Osteoblast (primary cell): ENCODE data around the gene ATP11C. TPM values are rescaled to one million over a fixed set of nuclear protein-coding genes. Genes with fewer than 3 reads are reported as not detected.

Source experiments
- DNase-seq: peaks from one replicate; pipeline ENCODE4 v3.0.0; 2011; ENCODE audit warnings: low spot score, mixed read lengths; ENCODE audit not compliant: insufficient read length; ENCODE audit errors: missing footprints
- H2AFZ ChIP-seq: 2 replicates; pipeline ENCODE4 v1.6.0; 2011; ENCODE audit warnings: mild to moderate bottlenecking, low read length
- H3K27ac ChIP-seq: 2 replicates; pipeline ENCODE4 v1.5.1; 2011; ENCODE audit warnings: mild to moderate bottlenecking, low read depth, low read length, moderate library complexity
- H3K27me3 ChIP-seq: 2 replicates; pipeline ENCODE4 v1.6.0; 2012; ENCODE audit warnings: mild to moderate bottlenecking, control low read depth, inconsistent platforms, low read length, moderate library complexity; ENCODE audit not compliant: insufficient read depth
- H3K36me3 ChIP-seq: 2 replicates; pipeline ENCODE4 v1.5.1; 2011; ENCODE audit warnings: mild to moderate bottlenecking, low read length, control low read depth, moderate library complexity; ENCODE audit not compliant: insufficient read depth
- H3K4me1 ChIP-seq: 2 replicates; pipeline ENCODE4 v1.5.1; 2011; ENCODE audit warnings: mild to moderate bottlenecking, low read length, control low read depth, moderate library complexity; ENCODE audit not compliant: insufficient read depth
- H3K4me2 ChIP-seq: 2 replicates; pipeline ENCODE4 v1.6.0; 2011; ENCODE audit warnings: mild to moderate bottlenecking, low read length; ENCODE audit not compliant: insufficient read depth
- H3K4me3 ChIP-seq: fragments of 200-600 bp; sonication (generic); 3 replicates; pipeline ENCODE4 v1.5.1; 2012; ENCODE audit warnings: mild to moderate bottlenecking, low read length, inconsistent platforms; ENCODE audit not compliant: insufficient read depth
- H3K79me2 ChIP-seq: 2 replicates; pipeline ENCODE4 v1.6.0; 2012; ENCODE audit warnings: mild to moderate bottlenecking, low read length, control low read depth, inconsistent platforms; ENCODE audit not compliant: insufficient read depth
- H3K9me3 ChIP-seq: 2 replicates; pipeline ENCODE4 v1.5.1; 2011; ENCODE audit warnings: low read depth, low read length, control low read depth
- H4K20me1 ChIP-seq: 2 replicates; pipeline ENCODE4 v1.6.0; 2012; ENCODE audit warnings: mild to moderate bottlenecking, low read length, control low read depth; ENCODE audit not compliant: insufficient read depth
- CTCF ChIP-seq: IDR thresholded peaks from 2 replicates; pipeline ENCODE4 v1.5.1; 2011; ENCODE audit warnings: mild to moderate bottlenecking, low read depth, low read length, moderate library complexity; ENCODE audit errors: extremely low read depth
- total RNA-seq: library from RNA; depleted of rRNA; stranded (reverse); fragments of >200 nt; gene quantifications from 2 replicates; pipeline ENCODE4 v1.2.3, GENCODE V29; 2012

ATP11C gene
- total RNA-seq, 1 donor, result 72.0 TPM

GRCh38 chrX:139877710-139878414, 55.0 kb downstream of the ATP11C start:
- H3K4me2 ChIP-seq, result no peak overlapping the region
- H3K4me1 ChIP-seq, result peaks cover 24% of the 10 kb centered on the region
- H2AFZ ChIP-seq, result no peak overlapping the region

DNA sequence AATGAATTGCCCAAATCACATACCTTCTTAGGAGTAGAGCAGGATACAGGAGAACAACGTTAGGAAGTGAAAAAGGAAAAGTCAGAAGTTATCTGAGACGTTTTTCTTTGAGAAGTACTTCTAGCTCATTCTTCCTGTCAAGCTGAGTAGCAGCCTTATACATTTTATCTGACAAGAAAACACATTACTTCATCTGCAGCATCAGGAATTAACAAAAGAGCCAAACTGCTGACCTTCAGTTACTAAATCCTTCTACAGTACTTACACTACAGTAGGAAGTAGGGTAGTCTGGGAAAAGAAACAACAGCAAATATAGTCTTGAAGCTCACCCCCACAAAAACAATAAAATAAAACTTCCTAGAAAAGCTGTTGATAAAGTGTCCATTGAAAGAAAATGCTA, 57.0 kb downstream of the ATP11C start:
- H3K27me3 ChIP-seq, result no peaks in the 10 kb centered on the region
- no peaks in the 10 kb centered on the region for H3K9me3 ChIP-seq
- no peak overlapping the region for H3K27ac ChIP-seq
- no peak overlapping the region for H3K4me3 ChIP-seq
- H2AFZ ChIP-seq, result no peak overlapping the region
- TF ChIP-seq CTCF, result no peak
- DNase-seq, result no peak
- no peaks in the 10 kb centered on the region for H3K36me3 ChIP-seq
- peaks cover 19% of the 10 kb centered on the region for H3K79me2 ChIP-seq
- H4K20me1 ChIP-seq, result no peaks in the 10 kb centered on the region
- H3K4me2 ChIP-seq, result no peak overlapping the region
- H3K4me1 ChIP-seq, result peaks cover 6% of the 10 kb centered on the region

More at GRCh38 chrX:139877710-139878414, 55.0 kb downstream of the ATP11C start:
- Histone ChIP-seq H3K79me2 (peaks cover 19% of the 10 kb centered on the region), H4K20me1 (no peaks in the 10 kb centered on the region), H3K27ac (no peak overlapping the region), H3K9me3 (no peaks in the 10 kb centered on the region), H3K36me3 (no peaks in the 10 kb centered on the region), H3K4me3 (no peak overlapping the region), H3K27me3 (no peaks in the 10 kb centered on the region)
- TF ChIP-seq CTCF, result no peak
- no peak for DNase-seq

GRCh38 chrX:139869796-139870195, 63.1 kb downstream of the ATP11C start:
- Histone ChIP-seq H3K4me2 (no peak overlapping the region), H3K27ac (no peak overlapping the region), H3K27me3 (no peaks in the 10 kb centered on the region), H3K79me2 (peaks cover 2% of the 10 kb centered on the region), H3K9me3 (no peaks in the 10 kb centered on the region), H3K4me1 (no peaks in the 10 kb centered on the region), H4K20me1 (no peaks in the 10 kb centered on the region), H3K4me3 (no peak overlapping the region), H3K36me3 (no peaks in the 10 kb centered on the region), H2AFZ (no peak overlapping the region)
- no peak for DNase-seq
- no peak for TF ChIP-seq CTCF

- Histone ChIP-seq H3K27me3 (no peaks in the 10 kb centered on the region), H3K27ac (no peak overlapping the region), H4K20me1 (no peaks in the 10 kb centered on the region), H3K36me3 (no peaks in the 10 kb centered on the region), H3K79me2 (peaks cover 11% of the 10 kb centered on the region), H2AFZ (no peak overlapping the region), H3K4me1 (no peaks in the 10 kb centered on the region), H3K9me3 (no peaks in the 10 kb centered on the region), H3K4me3 (no peak overlapping the region), H3K4me2 (no peak overlapping the region)
- DNase-seq, result no peak
- TF ChIP-seq CTCF, result no peak
Observed at GRCh38 chrX:139864640-139865039, 68.2 kb downstream of the ATP11C start.
